GM19372 (cell line): ENCODE measurements around the gene MAB21L3.

Experiments
- ATAC-seq: cut with Tn5 transposase; IDR thresholded peaks from one replicate; pipeline ENCODE4 v1.9.1; 2021; ENCODE audit warnings: mild to moderate bottlenecking, low read depth, moderate library complexity; ENCODE audit not compliant: unreplicated experiment

The MAB21L3 gene

GRCh38 chr1:116163533-116163932 lies 52.3 kb downstream of the MAB21L3 start:
- no peak for ATAC-seq

DNA sequence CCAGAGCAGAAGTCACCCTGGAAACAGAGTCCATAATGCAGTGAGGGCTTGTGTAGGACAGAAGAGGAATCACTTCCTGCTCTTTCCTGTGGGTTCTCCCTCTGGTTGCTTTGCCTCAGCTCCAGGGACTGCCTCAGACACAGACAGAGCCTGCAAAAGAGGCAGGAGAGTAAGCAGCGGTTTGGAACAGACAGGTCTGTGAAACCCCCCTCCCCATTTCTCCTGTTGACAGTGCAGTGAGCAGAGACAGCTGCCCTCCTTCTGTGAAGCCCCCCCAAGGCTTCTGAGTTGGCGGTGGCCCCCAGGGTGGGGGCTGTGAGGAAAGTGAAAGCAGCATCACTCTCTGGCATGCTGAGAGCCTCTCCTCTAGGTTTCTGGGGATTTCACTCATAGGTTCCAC lies 53.0 kb downstream of the MAB21L3 start:
- ATAC-seq: no peak

DNA sequence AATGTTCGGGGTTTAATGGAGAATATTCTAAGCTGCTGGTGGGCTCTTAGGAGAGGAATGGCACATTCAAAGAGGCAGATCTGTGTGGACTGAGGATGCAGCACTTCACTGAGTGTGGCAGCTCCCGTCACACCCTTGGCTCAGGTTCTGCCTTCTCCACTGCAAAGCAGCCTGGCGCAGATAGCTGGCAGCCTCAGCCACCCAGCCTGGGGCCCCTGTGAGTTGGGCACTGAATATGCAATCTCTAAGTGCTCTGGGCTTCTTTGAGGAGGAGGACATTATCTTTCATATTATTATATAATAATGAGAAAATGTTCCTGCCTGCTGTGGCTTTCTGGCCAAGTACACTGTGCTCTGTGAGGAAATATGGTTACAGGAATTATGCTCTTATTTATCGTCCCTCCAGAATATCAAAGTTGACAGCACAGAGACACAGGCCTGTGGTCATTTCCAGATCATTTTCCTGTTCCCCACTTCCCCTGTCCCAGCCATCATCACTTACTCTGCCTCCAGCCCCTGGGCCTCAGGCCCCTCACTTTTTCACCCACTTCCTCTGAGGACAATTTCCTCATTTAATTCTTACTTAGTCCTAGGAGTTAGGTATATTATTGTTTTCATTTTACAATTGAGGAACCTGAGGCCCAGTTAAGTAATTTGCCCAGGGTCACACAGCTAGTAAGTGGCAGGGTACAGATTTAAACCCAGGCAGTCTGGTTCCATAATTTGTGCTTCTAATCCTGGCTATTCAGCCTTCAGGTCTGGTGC lies 53.6 kb downstream of the MAB21L3 start:
- no peak for ATAC-seq

- ATAC-seq: no peak
These were observed 54.4 kb downstream of the MAB21L3 start for GRCh38 chr1:116165572-116165971.

DNA sequence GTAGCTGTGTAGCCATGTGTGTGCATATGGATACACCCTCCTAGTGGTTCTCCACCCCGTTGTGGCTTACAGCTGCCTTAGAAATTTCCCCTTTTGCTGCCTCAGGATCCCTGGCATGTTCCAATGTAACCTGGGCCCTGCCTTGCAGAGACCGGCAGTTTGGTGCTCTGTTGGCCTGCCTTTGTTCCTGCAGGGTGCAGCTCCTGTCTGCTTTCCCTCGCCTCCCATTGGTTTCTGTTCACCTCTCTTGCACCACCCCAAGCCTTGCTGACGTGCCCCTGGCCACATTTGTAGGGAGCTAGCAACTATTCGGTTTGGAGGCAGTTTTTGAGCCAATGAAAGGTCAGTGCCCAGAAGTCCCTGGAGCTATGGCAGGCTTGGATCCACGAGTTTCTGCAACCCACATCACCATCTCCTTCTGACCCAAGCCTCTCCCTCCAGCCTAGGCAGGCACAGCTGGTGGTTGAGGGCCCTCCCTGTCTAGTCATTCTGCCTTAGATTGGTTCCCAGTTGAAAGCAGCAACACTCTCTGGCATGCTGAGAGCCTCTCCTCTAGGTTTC lies 54.9 kb downstream of the MAB21L3 start:
- ATAC-seq: no peak

DNA sequence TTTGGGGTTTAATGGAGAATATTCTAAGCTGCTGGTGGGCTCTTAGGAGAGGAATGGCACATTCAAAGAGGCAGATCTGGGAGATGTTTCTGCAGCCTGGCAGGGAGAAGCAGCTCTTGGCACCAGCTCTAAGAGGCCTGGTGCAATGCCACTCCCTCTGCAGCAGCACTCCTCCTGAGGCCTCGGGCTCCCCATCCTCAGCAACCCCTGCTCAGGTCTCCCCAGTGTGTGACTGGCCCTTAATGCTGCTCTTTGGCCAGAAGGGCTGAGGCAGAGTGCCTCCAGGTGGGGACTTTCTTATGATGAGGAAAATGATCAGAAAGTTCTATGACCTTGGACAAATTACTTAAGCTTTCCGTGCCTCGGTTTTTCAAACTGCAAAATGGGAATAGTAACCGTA lies 55.5 kb downstream of the MAB21L3 start:
- no peak for ATAC-seq

DNA sequence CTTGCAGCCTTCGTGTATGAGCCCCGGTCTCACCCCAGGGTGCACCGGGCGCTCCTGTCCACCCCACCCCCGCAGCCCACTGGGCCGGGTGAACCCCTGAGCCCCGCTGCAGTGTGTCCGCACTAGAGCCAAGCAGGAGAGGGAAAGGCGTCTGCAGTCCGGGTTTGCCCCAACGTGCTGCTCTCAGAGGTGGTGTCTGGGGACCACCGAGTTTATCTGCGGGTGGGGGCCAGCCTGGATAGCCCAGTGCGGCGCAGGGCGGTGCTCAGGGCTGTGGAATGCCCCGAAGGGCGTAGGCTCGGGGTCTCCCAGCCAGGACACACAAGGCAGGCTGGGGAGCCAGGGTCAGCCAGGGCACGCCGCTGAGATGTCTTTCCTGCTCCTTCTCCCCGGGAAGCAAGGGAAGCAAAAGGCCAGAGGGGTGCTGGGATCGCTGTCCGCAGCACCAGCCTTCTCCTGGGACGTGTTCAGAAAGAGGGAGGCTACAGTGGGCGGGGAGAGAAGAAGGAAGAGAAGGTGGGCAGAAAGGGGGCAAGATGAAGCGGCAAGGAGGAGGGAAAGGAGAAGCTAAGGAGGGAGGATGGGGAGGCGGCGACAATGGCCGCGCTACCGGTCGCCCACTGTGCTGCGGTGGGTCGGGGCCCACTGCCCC lies 56.6 kb downstream of the MAB21L3 start:
- ATAC-seq: no peak

- peak; percentile 89 for ATAC-seq
These were observed 57.3 kb downstream of the MAB21L3 start for GRCh38 chr1:116168277-116169032.

- no peak for ATAC-seq
These were observed 58.7 kb downstream of the MAB21L3 start for GRCh38 chr1:116169898-116170297.

DNA sequence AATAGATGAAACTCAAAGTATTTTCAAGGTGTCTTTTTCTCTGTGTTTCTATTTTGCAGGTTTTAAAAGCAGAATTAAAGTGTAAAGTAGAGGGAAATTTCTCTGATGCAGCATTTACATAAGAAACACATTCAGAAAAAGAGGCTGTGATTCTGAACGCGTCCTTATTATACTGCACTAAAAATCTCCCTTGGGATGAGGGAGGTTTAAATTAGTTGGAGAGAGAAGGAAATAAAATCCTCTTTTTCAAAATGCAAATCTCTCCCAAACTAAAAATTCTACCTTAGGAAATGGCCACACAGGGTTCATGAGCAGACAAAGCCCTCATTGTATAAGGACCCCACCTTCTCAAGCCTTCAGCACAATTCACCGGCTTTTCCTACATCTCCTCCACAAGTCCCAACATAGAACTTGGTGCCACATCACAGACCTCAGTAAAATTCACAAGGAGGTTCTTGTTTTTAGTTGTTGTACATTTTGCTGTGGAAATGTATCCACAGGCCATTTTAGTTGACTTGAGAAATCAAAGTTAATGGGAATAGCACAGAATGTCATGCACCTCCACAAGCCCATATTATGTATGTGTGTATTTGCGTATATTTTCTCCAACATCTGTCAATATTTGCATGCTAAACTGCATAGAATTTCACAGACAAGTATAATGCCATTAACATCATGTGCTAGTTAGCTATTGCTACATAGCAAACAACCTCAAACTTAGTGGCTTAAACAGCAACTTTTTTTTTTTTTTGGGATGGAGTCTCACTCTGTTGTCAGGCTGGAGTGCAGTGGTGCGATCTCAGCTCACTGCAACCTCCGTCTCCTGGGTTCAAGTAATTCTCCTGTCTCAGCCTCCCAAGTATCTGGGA lies 59.8 kb downstream of the MAB21L3 start:
- no peak for ATAC-seq

DNA sequence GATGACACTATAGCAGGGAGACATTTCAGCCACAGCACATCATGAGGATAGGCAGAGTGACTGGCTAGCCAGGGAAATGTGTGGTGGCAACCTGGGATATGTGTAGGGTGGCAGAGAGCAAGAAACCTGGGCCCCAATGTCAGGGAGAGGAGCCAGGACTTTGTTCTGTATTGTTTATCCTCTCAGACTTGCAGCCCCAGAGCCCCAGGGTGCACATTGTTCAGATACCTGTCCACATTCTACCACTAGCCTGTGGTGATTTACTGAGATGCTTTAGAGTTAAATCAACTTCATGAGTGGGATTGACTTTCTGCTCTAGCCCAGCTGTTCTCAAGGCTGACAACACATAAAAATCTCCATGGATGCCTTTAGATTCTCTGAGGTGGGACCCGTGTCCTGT lies 61.5 kb downstream of the MAB21L3 start:
- ATAC-seq: no peak

GRCh38 chr1:116175611-116176010 lies 64.4 kb downstream of the MAB21L3 start:
- no peak for ATAC-seq

GRCh38 chr1:116176306-116176789 lies 65.1 kb downstream of the MAB21L3 start:
- ATAC-seq: no peak

DNA sequence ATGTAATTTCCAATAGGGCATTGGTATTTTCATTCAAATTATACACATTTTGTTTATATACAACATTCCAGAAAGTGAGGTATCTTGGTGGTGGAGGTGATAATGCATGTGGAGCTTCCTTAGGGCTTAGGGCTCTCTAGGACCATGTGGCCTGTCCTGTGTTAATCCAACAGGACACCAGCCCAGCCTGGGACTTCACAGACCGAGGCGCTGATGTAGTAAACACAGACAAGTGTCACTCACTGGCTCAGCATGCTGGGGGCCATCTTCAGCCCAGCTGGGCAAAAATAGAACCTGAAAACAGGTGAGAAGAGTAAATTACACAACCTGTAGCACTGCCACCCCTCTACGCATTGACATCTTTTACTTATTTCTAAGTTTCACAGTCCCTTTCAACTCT lies 66.7 kb downstream of the MAB21L3 start:
- ATAC-seq: no peak

DNA sequence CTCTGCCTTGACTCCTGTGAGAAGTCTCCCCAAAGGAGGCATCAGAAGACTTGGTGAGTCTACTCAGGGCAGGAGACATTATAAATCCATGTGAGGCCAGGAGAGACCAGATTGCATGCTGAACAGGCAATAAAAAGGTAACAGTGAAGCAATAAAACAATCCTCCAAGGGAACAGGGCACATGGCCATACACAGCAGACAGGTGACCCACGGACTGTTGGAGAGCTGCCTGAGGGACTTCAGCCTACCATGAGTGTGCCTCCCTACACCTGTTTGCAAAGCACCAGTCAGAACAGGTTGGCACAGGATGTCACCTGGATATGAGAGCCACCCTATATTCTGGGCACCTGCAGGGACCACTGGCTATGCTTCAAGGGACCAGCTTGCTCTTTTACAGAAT lies 67.6 kb downstream of the MAB21L3 start:
- ATAC-seq: no peak

- ATAC-seq: no peak
These were observed 68.2 kb downstream of the MAB21L3 start for GRCh38 chr1:116179419-116179818.

DNA sequence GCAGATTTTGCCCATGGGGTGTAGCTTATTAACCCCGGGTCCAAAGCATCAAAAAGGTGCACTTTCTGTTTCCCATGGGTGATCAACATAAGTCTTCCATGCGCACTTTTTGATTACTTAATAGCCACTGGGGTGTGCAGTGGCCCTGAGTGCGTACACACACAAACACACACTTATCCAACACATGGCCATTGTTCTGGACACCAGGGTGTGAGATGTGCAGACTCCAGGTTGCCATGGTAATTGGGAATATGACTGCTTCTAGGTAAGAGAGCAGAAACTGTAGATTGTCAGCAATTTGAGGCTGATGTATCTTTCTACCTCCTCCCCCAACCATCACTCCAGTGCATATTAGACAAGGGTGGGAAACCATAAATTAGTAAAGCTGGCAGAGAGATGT lies 68.8 kb downstream of the MAB21L3 start:
- ATAC-seq: no peak

GRCh38 chr1:116182019-116182714 lies 71.0 kb downstream of the MAB21L3 start:
- no peak for ATAC-seq
